ENCODE results near the gene ARFGAP3.

DNA sequence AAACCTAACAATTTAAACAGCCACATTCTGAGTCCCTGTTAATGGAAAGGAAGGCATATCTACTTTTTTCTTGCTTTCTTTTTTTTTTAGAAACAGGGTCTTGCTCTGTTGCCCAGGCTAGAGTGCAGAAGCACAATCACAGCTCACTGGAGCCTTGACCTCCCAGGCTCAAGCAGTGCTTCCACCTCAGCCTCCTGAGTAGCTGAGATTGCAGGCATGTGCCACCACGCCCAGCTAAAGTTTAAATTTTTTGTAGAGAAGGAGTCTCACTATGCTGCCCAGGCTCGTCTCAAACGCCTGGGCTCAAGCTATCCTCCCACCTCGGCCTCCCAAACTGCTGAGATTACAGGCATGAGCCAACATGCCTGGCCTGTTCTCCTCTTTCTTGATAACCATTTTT, 25.4 kb downstream of the ARFGAP3 start:
- TF ChIP-seq SUZ12 (IDR thresholded peaks at IDR 0.05): no peak
- no peak for TF ChIP-seq FOXK2 (IDR thresholded peaks at IDR 0.05)
- TF ChIP-seq HDGF (IDR thresholded peaks at IDR 0.05; ENCODE audit: borderline replicate concordance): no peak
- no peak for TF ChIP-seq ARNT (IDR thresholded peaks at IDR 0.05)
- no peak for TF ChIP-seq BHLHE40 (IDR thresholded peaks at IDR 0.05; ENCODE audit: borderline replicate concordance)
- TF ChIP-seq, protein P1, sequence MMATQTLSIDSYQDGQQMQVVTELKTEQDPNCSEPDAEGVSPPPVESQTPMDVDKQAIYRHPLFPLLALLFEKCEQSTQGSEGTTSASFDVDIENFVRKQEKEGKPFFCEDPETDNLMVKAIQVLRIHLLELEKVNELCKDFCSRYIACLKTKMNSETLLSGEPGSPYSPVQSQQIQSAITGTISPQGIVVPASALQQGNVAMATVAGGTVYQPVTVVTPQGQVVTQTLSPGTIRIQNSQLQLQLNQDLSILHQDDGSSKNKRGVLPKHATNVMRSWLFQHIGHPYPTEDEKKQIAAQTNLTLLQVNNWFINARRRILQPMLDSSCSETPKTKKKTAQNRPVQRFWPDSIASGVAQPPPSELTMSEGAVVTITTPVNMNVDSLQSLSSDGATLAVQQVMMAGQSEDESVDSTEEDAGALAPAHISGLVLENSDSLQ (IDR thresholded peaks at IDR 0.05): no peak
